Bronchial epithelial cell (primary cell): ENCODE data around the gene IRF7. TPM values are rescaled to one million over a fixed set of nuclear protein-coding genes. Genes with fewer than 3 reads are reported as not detected.
A peak's percentile ranks its signal among the peaks of the same experiment; 100 is the strongest.

ENCODE experiments used
- DNase-seq: peaks from one replicate; pipeline ENCODE4 v3.0.0-alpha.2; 2010; ENCODE audit warnings: low read depth
- FAIRE-seq: peaks from 2 replicates; lab custom pipeline; 2011; peaks lifted over from hg19 to GRCh38; lab: Jason Lieb, UNC
- H3K27me3 ChIP-seq: 2 replicates; pipeline ENCODE4 v1.5.1; 2011; ENCODE audit warnings: low read length; ENCODE audit not compliant: control insufficient read depth, insufficient read depth
- H3K36me3 ChIP-seq: 2 replicates; pipeline ENCODE4 v1.5.1; 2011; ENCODE audit warnings: low read length; ENCODE audit not compliant: control insufficient read depth, insufficient read depth
- H3K4me3 ChIP-seq: 2 replicates; pipeline ENCODE4 v1.5.1; 2011; ENCODE audit warnings: mild to moderate bottlenecking, low read depth, low read length, control low read depth
- total RNA-seq: library from RNA; depleted of rRNA; stranded (reverse); fragments of >200 nt; gene quantifications from 2 replicates; pipeline ENCODE4 v1.2.1, GENCODE V29; 2014
- TF ChIP-seq, protein P1 (sequence below): IDR thresholded peaks from 2 replicates; pipeline ENCODE4 v1.5.1; 2011; ENCODE audit warnings: mild to moderate bottlenecking, moderate library complexity, low read length, control low read depth, inconsistent platforms; ENCODE audit not compliant: insufficient read depth, severe bottlenecking

IRF7 gene
- total RNA-seq, 1 donor from 2014 or later, result 15.3 TPM

- H3K36me3 ChIP-seq, result peaks cover 14% of the 10 kb centered on the region
- TF ChIP-seq, protein P1, sequence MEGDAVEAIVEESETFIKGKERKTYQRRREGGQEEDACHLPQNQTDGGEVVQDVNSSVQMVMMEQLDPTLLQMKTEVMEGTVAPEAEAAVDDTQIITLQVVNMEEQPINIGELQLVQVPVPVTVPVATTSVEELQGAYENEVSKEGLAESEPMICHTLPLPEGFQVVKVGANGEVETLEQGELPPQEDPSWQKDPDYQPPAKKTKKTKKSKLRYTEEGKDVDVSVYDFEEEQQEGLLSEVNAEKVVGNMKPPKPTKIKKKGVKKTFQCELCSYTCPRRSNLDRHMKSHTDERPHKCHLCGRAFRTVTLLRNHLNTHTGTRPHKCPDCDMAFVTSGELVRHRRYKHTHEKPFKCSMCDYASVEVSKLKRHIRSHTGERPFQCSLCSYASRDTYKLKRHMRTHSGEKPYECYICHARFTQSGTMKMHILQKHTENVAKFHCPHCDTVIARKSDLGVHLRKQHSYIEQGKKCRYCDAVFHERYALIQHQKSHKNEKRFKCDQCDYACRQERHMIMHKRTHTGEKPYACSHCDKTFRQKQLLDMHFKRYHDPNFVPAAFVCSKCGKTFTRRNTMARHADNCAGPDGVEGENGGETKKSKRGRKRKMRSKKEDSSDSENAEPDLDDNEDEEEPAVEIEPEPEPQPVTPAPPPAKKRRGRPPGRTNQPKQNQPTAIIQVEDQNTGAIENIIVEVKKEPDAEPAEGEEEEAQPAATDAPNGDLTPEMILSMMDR, result no peak
- DNase-seq, result no peak
- H3K27me3 ChIP-seq, result no peaks in the 10 kb centered on the region
- peak; percentile 60 for FAIRE-seq
- no peak overlapping the region for H3K4me3 ChIP-seq
Observed at GRCh38 chr11:579830-580601, 35.7 kb downstream of the IRF7 start.

DNA sequence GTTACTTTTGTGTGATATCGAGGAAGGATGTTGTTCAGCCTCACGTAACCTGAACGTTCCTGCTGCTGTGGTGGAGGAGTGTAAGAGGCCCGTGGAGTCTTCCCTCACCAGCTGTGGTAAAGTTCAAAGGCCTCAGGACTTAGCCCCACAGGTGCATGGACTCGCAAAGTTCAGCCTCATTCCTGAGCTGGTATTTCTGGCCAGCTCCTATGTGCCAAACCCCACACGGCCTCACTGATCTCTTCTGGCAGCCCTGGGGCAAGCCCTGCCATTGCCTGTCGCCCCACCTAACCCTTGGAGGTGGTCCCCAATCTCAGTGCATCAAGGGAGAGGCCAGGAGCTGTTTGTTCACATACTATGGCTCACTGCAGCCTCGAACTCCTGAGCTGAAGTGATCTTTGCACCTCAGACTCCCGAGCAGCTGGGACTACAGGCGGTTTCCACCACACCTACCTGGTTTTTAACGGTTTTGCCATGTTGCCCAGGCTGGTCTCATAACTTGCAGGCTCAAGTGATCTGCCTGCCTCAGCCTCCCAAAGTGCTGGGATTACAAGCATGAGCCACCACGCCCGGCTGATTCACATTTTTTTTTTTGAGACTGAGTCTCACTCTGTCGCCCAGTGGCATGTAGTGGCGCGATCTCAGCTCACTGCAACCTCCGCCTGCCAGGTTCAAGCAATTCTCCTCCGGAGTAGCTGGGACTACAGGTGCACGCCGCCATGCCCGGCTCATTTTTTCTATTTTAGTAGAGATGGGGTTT lies 37.3 kb downstream of the IRF7 start:
- FAIRE-seq (no peak), DNase-seq (peak; percentile 65)
- TF ChIP-seq, protein P1, result no peak
- no peak overlapping the region for H3K4me3 ChIP-seq
- H3K36me3 ChIP-seq, result peaks cover 7% of the 10 kb centered on the region
- no peaks in the 10 kb centered on the region for H3K27me3 ChIP-seq

DNA sequence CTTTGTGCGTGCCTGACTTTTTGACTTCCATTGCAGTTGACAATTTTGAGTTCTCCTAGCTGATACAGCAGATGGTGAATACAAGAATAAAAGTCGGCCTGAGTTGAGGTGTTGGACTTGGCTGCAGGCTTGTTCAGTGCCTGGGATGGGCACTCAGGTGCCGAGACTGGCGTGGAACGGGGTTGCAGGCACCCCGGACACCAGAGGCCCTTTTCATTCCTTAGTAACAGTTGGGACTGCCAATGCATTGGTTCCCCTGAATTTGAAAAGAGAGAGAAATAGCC lies 38.2 kb downstream of the IRF7 start:
- H3K36me3 ChIP-seq, result peaks cover 7% of the 10 kb centered on the region
- no peaks in the 10 kb centered on the region for H3K27me3 ChIP-seq
- FAIRE-seq (peak; percentile 86), DNase-seq (no peak)
- H3K4me3 ChIP-seq, result peak overlapping the region; percentile 97
- TF ChIP-seq, protein P1, result no peak

DNA sequence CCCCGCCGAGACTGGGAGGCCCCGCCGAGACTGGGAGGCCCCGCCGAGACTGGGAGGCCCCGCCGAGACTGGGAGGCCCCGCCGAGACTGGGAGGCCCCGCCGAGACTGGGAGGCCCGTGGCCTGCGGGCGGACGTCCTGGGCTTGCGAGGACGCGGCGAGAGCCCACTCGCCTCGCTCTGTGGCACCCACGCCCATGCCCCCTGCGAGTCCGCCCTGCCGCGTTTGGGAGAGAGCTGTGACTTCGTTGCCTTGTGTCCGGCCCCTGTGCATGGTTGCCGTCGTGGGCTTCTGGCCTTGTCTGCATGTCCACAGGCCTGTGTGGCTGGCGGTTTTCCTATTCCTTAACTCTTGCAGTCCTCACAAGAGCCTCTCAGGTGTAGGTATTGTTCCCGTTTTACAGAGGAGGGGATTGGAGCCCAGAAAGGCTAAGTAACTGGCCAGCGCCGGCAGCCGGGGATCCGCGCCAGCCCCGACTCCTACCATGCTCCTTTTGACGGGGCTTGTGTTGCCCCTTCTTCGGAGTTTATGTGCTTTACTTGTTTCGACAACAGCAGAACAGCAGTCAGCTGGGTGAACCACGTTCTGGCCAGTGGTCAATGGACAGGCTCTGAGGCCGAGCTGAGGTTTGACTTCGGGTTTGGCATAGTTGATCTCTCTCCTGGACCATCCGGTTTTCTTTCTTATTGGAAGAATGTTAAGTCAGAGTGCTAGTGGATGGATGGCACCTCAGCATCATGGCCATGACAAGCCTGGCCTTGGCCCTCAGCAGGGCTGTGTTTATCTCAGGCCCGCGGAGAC lies 38.7 kb downstream of the IRF7 start:
- Histone ChIP-seq H3K36me3 (peaks cover 7% of the 10 kb centered on the region), H3K4me3 (peak overlapping the region; percentile 97), H3K27me3 (no peaks in the 10 kb centered on the region)
- no peak for FAIRE-seq
- no peak for DNase-seq
- TF ChIP-seq, protein P1, result no peak

- peaks cover 3% of the 10 kb centered on the region for H3K36me3 ChIP-seq
- DNase-seq, result peak; percentile 77
- no peak for FAIRE-seq
- peak within 1 kb of the TSS; percentile 97 for H3K4me3 ChIP-seq
- no peaks in the 10 kb centered on the region for H3K27me3 ChIP-seq
- TF ChIP-seq, protein P1, result no peak
Observed at GRCh38 chr11:575996-576768, 39.6 kb downstream of the IRF7 start, which contains the start of gene PHRF1. PHRF1 (plus strand) TSS chr11:576470; CDS start chr11:581513, 5,043 bp downstream.
